Coronary artery (tissue), 2 donors: ENCODE data around the gene ARHGAP44.
A peak's percentile ranks its signal among the peaks of the same experiment; 100 is the strongest.

Experiments
- DNase-seq: peaks from one replicate; pipeline ENCODE4 v3.0.0-alpha.2; 2017; ENCODE audit warnings: low spot score
- H3K27ac ChIP-seq, 2 donors: fragments of 200-600 bp; sonication (generic); one replicate each; pipeline ENCODE4 v1.5.1; 2016 to 2019
- H3K4me3 ChIP-seq: fragments of 200-600 bp; sonication (generic); 2 replicates; pipeline ENCODE4 v1.5.1; 2016; ENCODE audit warnings: mild to moderate bottlenecking, moderate library complexity
- CTCF ChIP-seq: fragments of 200-600 bp; sonication (generic); IDR thresholded peaks from one replicate; pipeline ENCODE4 v1.5.1; 2019; ENCODE audit warnings: antibody characterized with exemption

Gene ARHGAP44

GRCh38 chr17:12979826-12980500, 190.7 kb downstream of the ARHGAP44 start:
- no peak overlapping the region for H3K27ac ChIP-seq
- no peak for DNase-seq
- no peak overlapping the region for H3K4me3 ChIP-seq
- no peak for TF ChIP-seq CTCF

- DNase-seq = no peak
- no peak overlapping the region for H3K4me3 ChIP-seq
- no peak for TF ChIP-seq CTCF
- H3K27ac ChIP-seq = no peak overlapping the region
Measured at GRCh38 chr17:12982224-12982623, 192.9 kb downstream of the ARHGAP44 start.

- no peak for TF ChIP-seq CTCF
- Histone ChIP-seq H3K27ac (peak overlapping the region; percentile 8 to 76), H3K4me3 (peak overlapping the region; percentile 44)
- DNase-seq = peak; percentile 82
Measured at GRCh38 chr17:12983991-12984884, 194.9 kb downstream of the ARHGAP44 start.

GRCh38 chr17:12985431-12986293, 196.4 kb downstream of the ARHGAP44 start:
- peak overlapping the region in 1 of 2 donors; percentile 76 for H3K27ac ChIP-seq
- no peak for DNase-seq
- TF ChIP-seq CTCF = no peak
- no peak overlapping the region for H3K4me3 ChIP-seq

- no peak overlapping the region for H3K27ac ChIP-seq
Measured at GRCh38 chr17:12987120-12987519, 197.8 kb downstream of the ARHGAP44 start.

More at GRCh38 chr17:12987120-12987519, 197.8 kb downstream of the ARHGAP44 start:
- DNase-seq = no peak
- H3K4me3 ChIP-seq = no peak overlapping the region
- no peak for TF ChIP-seq CTCF
